NCI-H1436 treated with DMSO at 0.1 percent for 48 hours (cell line): Measurements from ENCODE around the gene TMPRSS11F.
"Not testable (repeated sequence)": the region's sequence is repeated elsewhere in the genome, so short reads cannot be mapped to it uniquely, and the experiment has no call there.

Source experiments
- DNase-seq: peaks from one replicate; lab custom pipeline; 2025; lab: John Stamatoyannopoulos, UW

TMPRSS11F gene

DNA sequence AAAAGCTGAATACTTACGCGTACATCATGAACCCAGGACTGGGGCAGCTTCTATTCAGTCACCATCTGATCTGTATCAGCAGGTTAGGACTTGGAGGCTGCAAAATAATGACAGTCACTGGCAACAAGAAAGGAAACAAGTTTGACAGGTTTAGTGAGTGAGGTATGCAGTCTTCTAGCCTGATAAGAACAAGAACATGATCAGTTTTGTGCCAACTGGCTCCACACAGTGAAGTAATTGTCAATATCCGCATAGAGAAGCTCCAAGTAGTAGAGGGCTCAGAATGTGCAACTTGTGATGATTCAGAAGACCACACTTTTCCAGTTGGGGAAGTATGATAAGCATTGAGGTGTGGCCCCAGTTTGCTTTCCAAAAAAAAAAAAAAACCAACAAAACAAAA is at the start of gene TMPRSS11F:
Gene TMPRSS11F, minus strand, starts transcription at position 77 of the 400 bp plus-strand sequence. Its CDS starts 49 bp downstream, at position 28.
- no peak for DNase-seq

DNA sequence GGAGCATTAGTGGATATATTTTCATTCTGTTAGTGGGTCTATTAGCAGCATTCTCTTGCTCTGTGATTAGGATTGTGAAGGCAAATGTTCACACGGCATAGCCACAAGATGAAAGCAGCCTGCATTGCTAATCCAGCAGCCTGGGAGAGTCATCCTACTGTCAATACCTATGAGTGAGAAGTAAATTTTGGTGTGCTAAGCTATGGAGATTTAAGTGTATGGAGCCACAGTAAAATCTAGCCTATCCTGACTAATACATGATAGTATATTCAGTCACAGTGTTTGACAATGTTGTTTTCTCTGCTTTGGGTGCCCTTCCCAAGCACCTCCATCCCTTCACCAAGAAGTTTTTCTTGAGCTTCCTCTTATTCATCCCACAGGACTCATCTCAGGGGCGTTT is 47.2 kb upstream of the TMPRSS11F start:
- no peak for DNase-seq

GRCh38 chr4:68176500-68176899 is 46.8 kb upstream of the TMPRSS11F start:
- DNase-seq = no peak

GRCh38 chr4:68175562-68176155 is 46.0 kb upstream of the TMPRSS11F start:
- DNase-seq = peak; percentile 8

DNA sequence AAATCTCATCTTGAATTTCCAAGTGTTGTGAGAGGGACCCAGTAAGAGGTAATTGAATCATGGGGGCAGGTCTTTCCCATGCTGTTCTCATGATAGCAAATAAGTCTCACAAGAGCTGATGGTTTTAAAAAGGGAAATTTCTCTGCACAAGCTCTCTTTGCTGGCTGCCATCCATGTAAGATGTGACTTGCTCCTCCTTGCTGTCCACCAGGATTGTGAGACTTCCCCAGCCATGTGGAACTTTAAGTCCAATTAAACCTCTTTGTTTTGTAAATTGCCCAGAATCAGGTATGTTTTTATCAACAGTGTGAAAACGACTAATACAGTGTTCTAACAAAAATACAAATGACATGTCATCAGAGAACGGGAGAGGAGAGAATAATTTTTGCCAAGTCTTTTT is 44.7 kb upstream of the TMPRSS11F start:
- DNase-seq = not testable (repeated sequence)

DNA sequence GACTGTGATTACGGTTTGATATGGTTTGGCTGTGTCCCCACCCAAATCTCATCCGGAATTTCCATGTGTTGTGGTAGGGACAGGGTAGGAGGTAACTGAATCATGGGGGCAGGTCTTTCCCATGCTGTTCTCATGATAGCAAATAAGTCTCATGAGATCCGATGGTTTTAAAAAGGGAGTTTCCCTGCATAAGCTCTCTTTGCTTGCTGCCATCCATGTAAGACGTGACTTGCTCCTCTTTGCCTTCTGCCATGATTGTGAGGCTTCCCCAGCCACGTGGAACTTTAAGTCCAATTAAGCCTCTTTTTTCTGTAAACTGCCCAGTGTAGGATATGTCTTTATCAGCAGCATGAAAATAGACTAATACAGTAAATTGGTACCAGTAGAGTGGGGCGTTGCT is 42.5 kb upstream of the TMPRSS11F start:
- DNase-seq = not testable (repeated sequence)

GRCh38 chr4:68167706-68168105 is 38.0 kb upstream of the TMPRSS11F start:
- DNase-seq = no peak

GRCh38 chr4:68167166-68167565 is 37.5 kb upstream of the TMPRSS11F start:
- DNase-seq = no peak

GRCh38 chr4:68163754-68164153 is 34.1 kb upstream of the TMPRSS11F start:
- no peak for DNase-seq

GRCh38 chr4:68162196-68162595 is 32.5 kb upstream of the TMPRSS11F start:
- DNase-seq = no peak

DNA sequence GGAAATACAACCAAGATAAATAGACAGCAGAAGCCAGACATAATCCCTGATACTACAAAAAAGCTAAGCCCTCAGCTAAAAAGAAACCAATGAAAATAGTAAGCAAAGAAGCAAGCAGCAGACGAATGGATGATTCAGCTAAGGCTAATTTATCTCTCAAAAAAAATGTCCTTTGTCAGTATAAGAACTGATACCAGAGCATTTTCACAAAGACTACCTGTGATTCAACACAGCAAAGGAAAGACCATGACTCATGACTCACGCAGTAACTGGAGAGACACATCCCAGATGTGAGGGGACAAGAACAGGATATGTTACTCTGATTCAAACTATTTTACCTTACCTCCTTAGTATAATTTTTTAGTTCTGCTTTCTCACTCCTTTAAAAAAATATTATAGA is 22.7 kb upstream of the TMPRSS11F start:
- DNase-seq = no peak

DNA sequence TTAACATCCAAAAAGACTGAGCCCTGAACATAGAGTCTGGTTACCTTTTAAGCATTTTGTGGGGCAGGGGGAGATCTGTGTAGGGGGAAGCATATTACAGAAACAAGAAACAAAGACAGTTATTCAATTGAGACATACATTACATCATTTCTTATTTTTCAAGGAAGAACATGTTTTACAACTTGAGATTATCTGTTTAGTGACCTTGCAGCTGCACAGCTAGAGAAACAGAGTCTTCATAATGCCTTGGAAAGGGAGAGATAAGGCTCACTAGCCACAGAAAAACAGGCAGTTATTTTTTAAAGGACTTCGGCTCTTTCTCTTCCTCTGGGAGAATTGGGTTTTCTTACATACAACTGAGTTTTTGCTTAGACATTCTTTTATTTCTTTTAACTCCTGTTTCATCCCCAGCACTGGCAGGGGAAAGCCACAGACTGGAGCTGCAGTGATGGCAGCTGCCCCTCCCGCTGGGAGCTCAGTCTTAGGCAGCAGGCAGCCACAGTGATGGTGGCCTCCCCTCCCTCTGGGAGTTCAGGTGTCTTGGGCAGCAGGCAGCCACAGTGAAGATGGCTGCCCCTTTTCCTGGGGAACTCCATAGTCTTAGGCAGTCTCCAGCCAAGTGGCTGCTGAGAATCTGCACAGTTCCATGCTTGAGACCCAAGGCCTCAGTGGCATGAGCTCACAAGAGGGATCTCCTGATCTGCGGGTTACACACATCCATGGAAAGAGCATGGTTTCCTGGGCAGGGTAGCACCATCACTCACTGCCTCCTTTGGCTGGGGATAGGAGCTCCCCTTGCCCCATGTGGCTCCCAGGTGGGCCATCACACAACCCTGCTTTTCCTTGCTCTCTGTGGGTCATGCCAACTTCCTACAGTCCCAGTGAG is 19.4 kb upstream of the TMPRSS11F start:
- DNase-seq = no peak

DNA sequence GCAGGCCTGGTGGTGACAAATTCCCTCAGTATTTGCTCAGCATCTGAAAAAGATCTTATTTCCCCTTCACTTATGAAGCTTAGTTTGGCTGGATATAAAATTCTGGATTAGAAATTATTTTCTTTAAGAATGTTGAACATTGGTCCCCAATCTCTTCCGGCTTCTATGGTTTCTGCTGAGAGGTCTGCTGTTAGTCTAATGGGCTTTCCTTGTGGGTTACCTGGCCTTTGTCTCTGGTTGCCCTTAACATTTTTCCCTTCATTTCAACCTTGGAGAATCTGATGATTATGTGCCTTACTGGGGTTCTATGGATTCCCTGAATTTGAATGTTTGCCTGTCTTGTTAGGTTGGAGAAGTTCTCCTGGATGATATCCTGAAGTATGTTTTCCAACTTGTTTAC is 17.4 kb upstream of the TMPRSS11F start:
- no peak for DNase-seq

- DNase-seq = no peak
Observed at GRCh38 chr4:68145261-68145660, 15.6 kb upstream of the TMPRSS11F start.

DNA sequence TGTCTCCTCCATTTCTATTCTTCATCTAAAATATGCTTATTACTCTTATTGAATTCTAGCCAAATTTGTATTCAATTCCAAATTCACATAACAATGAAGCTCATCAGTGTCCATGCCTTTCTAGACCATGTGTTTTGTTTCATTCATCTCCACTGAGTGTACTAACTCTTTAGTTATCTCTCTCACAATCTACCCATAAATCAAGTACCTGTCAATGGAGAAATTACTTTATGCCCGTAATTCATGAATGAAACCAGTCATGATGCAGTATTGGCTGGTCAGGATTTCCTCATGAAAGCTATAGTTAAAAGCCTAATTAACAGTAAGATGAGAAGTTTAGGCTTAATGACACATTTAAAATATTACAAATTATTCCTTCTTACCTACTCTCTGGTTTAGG is 12.2 kb upstream of the TMPRSS11F start:
- no peak for DNase-seq

- no peak for DNase-seq
Observed at GRCh38 chr4:68132342-68132741, 2.7 kb upstream of the TMPRSS11F start.

- no peak for DNase-seq
Observed at GRCh38 chr4:68124262-68124661, 5.4 kb downstream of the TMPRSS11F start.

GRCh38 chr4:68123525-68123924 is 6.1 kb downstream of the TMPRSS11F start:
- no peak for DNase-seq

DNA sequence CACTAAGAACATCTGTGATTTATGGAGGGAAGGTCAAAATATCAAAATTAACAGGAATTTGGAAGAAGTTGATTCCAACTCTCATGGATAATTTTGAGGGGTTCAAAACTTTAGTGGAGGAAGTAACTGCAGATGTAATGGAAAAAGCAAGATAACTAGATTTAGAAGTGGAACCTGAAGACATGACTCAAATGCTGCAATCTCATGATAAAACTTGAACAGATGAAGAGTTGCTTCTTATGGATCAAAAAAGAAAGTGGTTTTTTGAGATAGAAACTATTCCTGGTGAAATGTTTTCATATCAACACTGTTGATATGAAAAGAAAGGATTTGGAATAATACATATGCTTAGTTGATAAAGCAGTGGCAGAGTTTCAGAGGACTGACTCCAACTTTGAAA is 9.7 kb downstream of the TMPRSS11F start:
- DNase-seq = no peak

DNA sequence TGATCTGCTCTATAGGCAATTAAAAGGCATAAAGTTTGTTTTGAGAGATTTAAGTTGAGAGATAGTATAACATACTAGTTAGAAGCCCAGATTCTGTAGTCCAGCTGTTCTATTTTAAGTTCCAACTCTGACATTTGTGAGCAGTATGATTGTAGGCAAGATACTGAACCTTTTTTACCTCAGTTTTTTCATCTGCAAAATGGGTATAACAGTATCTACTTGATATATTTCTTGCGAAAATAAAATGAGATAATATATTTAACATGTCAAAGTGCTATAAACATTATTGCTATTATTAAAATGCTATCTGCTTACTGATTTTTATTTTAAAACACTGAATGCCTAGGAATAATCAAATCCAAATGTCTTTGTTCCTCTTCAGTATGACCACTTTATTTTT is 19.2 kb downstream of the TMPRSS11F start:
- no peak for DNase-seq

GRCh38 chr4:68109868-68110267 is 19.8 kb downstream of the TMPRSS11F start:
- DNase-seq = no peak

- no peak for DNase-seq
Observed at GRCh38 chr4:68082758-68083157, 46.9 kb downstream of the TMPRSS11F start.

DNA sequence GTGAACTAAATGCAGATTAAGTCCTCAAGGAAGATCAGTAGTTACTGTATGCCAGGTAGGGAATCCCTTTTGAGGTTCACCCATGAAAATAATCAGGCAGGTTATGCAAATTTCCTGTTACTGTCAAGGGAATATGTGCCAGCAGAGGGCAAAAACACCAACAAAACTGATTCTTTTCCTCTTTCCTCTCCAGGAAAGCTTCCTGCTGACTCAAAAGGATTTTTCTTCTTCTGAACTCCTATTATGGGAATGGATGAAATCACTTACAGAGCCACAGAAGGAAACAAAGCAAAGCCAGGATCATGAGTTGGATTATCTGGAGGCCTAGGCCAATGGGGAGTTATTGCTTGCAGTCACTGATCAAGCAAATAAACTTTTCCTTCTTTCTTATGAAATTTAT is 49.7 kb downstream of the TMPRSS11F start:
- no peak for DNase-seq

- no peak for DNase-seq
Observed at GRCh38 chr4:68077737-68078136, 51.9 kb downstream of the TMPRSS11F start.
